GM12872 (cell line): ENCODE data around the gene VSIG10L2.

Experiments used
- CTCF ChIP-seq: IDR thresholded peaks from 3 replicates; pipeline ENCODE4 v1.5.1; 2011; ENCODE audit warnings: low read depth, mild to moderate bottlenecking, low read length, moderate library complexity; ENCODE audit not compliant: insufficient read depth

Gene VSIG10L2

DNA sequence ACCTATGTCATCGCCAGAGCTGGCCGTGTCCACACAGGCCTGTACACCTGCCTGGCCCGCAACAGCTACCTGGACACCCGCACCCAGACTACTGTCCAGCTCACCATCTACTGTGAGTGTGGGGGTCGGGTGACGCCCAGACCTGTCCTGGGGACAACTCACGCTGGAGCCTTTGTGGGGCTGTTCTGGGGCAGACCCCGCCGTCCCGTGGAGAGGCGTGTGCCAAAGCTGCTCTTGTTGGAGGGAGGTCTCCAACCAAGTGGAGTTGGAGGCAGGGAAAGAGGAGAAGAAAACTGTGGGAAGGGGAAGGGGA is 4.3 kb downstream of the VSIG10L2 start:
- TF ChIP-seq CTCF = no peak

DNA sequence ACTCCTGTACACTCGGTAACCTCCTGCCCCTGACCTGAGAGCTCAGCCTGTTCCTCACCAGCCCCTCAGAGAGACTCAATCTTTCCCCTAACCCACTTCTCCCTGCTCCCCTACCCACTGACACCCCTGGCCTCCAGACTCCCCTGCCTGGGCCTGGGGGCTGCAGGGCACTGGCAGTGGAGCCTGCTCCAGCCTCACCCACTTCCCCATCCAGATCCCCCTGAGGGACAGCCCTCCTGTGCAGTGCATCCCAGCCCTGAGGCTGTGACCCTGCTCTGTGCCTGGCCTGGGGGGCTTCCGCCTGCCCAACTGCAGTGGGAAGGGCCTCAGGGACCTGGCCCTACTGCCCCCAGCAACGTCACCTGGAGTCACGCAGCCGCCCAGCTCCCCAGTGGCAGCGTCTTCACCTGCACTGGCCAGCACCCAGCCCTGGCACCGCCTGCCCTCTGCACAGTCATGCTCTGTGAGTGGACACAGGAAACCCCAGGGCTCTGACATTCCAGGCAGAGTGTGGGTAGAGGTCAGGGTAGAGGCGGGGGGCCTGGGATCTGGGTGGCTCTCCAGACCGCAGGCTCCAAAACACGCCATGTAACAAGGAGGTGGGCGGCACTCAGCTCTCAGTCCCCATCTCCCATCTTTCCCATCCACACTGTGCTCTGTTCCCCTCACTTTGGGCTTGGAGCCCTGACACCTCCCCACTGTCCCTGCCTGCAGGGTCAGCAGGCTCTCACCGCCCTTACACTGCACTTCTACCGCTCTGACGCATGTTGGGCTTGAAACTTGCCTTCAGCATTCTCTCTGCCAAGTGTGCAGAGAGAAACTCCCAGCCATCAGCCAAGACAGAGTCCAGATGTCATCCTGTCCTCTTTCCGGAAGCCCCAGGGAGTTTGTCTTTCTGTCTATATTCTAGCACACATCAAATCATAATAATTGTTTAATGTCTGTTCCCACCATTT is 5.1 kb downstream of the VSIG10L2 start:
- TF ChIP-seq CTCF = no peak

DNA sequence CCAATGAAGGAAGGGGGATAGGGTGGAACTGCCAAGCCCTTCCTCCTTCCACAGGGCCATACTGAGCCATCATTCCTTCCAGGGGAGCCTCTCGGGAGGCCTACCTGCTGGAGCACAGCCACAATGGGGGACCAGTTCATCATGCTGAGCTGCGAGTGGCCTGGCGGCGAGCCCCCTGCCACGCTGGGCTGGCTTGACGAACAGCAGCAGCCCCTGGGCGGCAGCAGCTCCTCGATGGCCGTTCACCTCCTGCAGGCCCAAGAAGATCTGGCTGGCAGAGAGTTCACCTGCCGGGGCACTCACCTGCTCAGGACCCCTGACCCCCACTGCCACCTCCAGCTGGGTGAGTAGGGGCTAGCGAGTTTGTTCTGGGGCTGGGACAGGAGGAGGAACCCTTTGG is 5.9 kb downstream of the VSIG10L2 start:
- no peak for TF ChIP-seq CTCF

DNA sequence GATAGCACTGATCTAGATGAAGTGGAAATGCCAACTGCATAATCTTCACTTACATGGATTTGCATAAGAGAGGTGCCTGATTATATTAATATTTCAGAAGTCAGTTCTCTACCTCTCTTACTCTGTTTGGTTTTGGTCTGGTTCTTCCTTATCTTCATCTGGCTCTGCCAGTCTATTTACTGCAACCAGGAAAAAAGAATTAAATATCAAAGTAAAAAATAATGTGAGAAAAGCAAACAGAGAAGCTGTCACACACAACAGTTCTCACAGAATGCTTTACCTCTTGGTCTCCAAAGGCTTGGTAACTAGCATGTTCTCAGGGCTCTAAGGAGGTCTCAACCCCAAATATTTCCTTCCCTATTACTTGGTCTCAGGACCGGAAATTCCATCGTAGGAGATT is 6.7 kb downstream of the VSIG10L2 start:
- no peak for TF ChIP-seq CTCF

DNA sequence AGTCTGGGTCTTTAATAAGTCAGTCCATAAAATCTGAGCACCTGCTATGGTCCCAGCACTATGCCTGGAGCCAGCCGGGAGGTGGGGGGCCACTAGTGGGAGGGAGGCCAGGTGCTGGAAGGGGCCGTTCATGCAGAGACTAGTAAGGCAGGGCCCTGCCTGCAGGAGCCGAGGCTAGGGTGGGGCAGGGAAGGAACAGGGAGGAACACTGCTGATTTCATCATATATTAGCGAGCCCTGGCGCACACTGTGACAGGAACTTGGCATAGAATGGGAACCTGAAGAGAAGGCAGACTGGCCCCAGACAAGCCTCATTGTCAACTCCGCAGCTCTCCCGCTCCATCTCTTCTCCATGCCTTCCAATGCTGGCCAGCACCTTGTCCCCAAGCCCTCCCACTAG is 7.1 kb downstream of the VSIG10L2 start:
- no peak for TF ChIP-seq CTCF

GRCh38 chr11:125953401-125953935 is 7.6 kb downstream of the VSIG10L2 start:
- no peak for TF ChIP-seq CTCF

DNA sequence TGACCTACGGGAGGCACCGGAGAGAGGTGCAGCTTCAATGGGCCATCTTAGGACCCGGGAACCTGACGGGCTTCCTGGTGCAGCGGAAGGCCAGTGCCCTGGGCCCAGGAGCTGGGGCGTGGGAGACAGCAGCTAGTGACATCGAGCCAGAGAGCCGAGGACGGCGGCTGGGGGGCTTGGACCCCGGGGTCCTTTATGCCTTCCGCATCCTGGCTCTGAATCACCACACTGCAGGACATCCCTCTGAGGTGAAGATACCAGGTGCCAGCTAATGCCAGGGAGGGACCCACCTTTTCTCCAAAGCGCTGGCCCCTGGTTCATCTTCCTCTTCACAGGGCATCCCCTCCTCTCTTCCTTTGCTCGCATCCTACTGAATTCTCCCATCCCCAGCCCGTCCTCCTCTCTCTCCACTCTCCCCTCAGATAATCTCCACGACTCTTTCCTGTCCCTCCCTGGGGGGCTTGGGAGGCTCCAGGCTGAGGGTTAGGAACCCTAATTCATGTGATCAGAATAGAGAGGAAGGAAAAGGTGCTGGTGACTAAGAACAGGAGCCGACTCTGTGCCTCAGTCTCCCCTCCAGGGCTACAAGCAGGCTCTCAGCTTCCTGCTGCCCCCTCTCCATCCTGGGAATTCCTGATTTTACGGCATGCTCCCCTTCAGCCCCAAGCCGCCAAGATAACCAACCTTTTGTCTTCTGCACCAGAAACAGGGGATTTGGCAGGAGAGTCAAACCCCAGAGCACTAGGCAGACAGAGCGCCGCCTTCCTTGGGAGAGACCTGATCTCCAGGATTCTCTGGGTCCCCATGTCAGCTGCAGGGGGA is 8.5 kb downstream of the VSIG10L2 start:
- TF ChIP-seq CTCF = no peak
